Measurements from ENCODE around the gene ADISSP.
A peak's percentile ranks its signal among the peaks of the same experiment; 100 is the strongest.
"Not testable (repeated sequence)": the region's sequence is repeated elsewhere in the genome, so short reads cannot be mapped to it uniquely, and the experiment has no call there.

The ADISSP gene

GRCh38 chr20:3797592-3798372 is 30.2 kb upstream of the ADISSP start:
- peak; percentile 61 to 87 (median 69) for DNase-seq

DNA sequence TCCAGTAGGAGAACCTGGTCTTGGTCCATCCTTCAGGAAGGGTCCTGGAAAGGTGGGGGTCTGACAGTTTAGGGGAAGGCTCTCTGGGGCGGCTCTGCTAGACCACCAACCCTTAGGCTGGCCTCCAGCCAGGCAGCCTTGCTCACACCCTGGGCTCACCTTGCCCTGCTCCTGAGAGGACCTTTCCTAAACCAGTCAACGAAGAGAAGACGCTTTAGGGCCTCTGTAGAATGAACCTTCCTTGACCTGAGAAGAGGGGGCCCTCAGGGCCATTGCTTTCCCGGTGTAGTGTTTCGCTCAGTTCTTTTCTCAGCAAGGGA is 29.6 kb upstream of the ADISSP start:
- DNase-seq: no peak

DNA sequence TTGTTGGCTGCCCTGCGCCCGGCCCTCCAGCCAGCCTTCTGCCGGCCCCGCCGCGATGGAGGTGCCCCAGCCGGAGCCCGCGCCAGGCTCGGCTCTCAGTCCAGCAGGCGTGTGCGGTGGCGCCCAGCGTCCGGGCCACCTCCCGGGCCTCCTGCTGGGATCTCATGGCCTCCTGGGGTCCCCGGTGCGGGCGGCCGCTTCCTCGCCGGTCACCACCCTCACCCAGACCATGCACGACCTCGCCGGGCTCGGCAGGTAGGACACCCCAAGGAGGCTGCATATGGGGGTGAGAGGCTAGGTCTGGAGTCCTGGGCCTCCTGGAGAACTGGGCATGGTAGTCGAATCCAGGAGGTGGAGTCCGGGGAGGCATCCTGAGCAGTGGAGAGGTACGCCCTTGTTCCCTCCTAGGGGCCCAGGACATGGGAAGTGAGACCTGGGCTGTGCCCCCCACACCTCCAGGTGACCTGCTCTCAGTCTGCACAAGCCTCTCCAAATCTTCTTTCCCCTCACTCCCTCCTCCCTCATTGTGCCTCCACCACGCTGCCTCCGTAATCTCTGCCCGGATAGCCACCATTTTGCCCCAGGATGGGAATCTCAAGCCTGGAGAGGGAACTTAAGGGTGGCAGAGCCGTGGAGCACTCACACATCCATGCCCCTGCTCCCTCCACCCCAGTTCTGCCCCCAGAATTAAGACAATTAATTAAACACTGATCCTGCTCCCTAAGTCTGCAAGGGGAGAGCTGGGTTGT is 29.1 kb upstream of the ADISSP start:
- DNase-seq: no peak

GRCh38 chr20:3795511-3796468 is 28.2 kb upstream of the ADISSP start, which contains the start of gene CDC25B:
Gene CDC25B, plus strand, starts transcription at chr20:3796310. Its CDS starts 222 bp downstream, at chr20:3796532.
- DNase-seq: peak; percentile 89 to 95 (median 92)

GRCh38 chr20:3794701-3795420 is 27.3 kb upstream of the ADISSP start:
- DNase-seq: no peak

GRCh38 chr20:3794168-3794567 is 26.6 kb upstream of the ADISSP start:
- DNase-seq: not testable (repeated sequence)

DNA sequence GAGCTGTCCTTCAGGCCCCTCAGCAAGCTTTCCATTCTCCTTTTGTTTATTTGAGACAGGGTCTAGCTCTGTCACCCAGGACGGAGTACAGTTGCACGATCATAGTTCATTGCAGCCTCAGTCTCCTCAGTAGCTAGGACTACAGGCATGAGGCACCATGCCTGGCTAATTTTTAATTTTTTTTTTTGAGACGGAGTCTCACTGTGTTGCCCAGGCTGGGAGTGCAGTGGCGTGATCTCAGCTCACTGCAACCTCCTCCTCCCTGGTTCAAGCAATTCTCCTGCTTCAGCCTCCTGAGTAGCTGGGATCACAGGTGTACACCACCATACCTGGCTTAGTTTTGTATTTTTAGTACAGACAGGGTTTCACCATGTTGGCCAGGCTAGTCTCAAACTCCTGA is 21.6 kb upstream of the ADISSP start:
- DNase-seq: not testable (repeated sequence)

- DNase-seq: peak in 1 of 3 donors; percentile 30
These were observed 21.2 kb upstream of the ADISSP start for GRCh38 chr20:3788685-3789155.

- DNase-seq: no peak
These were observed 19.9 kb upstream of the ADISSP start for GRCh38 chr20:3787324-3788014.

DNA sequence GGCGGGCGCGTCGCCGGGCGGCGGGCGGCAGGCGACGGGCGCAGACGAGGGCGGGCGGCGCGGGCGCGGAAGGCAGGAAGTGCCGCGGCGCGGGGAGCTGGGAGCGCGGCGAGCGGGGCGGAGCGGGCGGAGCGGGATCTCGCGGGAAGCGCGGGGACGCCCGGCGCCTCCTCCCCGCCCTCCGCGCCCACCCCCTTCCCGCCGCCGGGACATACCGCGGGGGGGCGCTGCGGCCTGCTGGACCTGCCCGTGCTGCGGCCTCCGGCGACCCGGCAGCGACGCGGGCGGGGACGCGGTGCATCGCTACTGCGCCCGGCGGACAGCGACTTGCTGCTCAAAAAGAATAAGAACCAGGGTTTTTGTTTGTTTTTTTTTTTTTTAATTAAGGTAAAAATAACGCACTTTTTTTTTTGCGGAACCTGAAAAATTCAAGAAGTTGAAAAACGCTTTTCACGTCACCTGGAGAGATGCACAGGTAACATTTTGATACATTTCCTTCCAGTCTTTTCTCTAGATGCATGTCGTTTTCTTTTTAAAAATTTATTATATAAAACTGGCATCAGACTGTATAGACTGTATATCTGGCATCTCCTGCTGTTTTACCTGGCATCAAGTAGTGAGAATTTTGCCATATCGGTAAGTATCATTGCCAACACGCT is 19.2 kb upstream of the ADISSP start, which contains the start of gene CENPB:
Gene CENPB, minus strand, starts transcription at position 76 of the 659 bp plus-strand sequence. CDS start 257 bp downstream, outside the sequence.
- peak; percentile 92 to 98 (median 96) for DNase-seq

GRCh38 chr20:3786126-3786484 is 18.6 kb upstream of the ADISSP start:
- DNase-seq: peak; percentile 60 to 77 (median 66)

- DNase-seq: no peak
These were observed 17.9 kb upstream of the ADISSP start for GRCh38 chr20:3785240-3786125.

DNA sequence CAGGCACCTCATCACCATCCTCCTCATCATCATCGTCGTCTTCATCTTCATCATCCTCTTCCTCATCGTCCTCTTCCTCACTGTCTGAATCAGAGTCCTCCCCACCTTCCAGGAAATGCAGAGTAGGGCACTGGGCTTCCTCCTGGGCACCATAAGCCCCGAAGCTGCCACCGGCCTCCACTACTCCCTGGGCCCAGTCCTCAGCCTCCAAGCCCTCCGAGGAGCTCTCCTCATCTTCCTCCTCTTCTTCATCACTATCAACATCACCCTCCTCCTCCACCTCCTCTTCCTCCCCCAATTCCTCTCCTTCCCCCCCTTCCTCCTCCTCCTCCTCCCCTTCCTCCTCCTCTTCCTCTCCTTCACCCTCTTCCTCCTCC is 17.3 kb upstream of the ADISSP start:
- no peak for DNase-seq

- DNase-seq: peak in 1 of 3 donors; percentile 9
These were observed 16.8 kb upstream of the ADISSP start for GRCh38 chr20:3784216-3784853.

GRCh38 chr20:3783511-3784195 is 16.1 kb upstream of the ADISSP start:
- DNase-seq: no peak

DNA sequence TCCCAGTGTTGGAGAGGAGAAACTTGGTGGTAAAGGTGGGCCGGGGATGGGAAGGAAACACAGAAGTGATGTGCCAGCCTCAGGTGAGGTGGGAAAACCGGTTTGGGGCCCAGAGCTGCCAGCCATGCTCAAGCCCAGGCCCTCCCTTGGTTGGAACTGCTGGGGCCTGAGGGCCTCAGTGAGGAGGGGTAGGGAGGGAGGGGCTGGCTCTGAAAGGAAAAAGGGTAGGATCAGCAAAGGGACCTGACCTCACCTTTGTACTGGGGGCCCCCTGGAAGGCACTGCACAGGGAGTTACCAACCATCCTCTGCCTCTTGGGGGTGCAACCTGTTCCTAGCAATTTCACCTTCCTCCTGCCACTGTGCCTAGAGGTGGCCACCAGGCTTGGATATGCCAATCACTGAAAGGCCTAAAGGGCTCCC is 15.5 kb upstream of the ADISSP start:
- DNase-seq: no peak

GRCh38 chr20:3782597-3782996 is 15.0 kb upstream of the ADISSP start:
- no peak for DNase-seq

- DNase-seq: peak; percentile 91 to 95 (median 93)
These were observed 13.8 kb upstream of the ADISSP start, which contains the start of gene SPEF1 for GRCh38 chr20:3781153-3781910. Gene SPEF1, minus strand, starts transcription at chr20:3781448. Its CDS starts 161 bp downstream, at chr20:3781287.
